Lung (tissue), 12 donors: ENCODE data around the gene CEP95. TPM values are rescaled to one million over a fixed set of nuclear protein-coding genes. Genes with fewer than 3 reads are reported as not detected.

Experiments
- ATAC-seq: fragments of 200-7000 bp; cut with Tn5 transposase; one replicate; pipeline ENCODE4 v1.9.1; 2020; ENCODE audit warnings: moderate number of reproducible peaks; ENCODE audit not compliant: insufficient read depth, low FRiP score
- DNase-seq, 3 donors: peaks; one replicate each; pipeline ENCODE4 v3.0.0-alpha.2; 2013 to 2017
- H3K27ac ChIP-seq, 2 donors: one replicate each; pipeline ENCODE4 v1.5.1; 2013; ENCODE audit warnings: mild to moderate bottlenecking in 2 of 2, moderate library complexity in 2 of 2, control low read depth in 1 of 2, inconsistent platforms in 1 of 2, low read depth in 1 of 2, low read length in 1 of 2
- H3K27me3 ChIP-seq, 3 donors: one replicate each; pipeline ENCODE4 v1.5.1; 2013; ENCODE audit warnings: low read length in 2 of 3; ENCODE audit not compliant: control insufficient read depth in 3 of 3, insufficient read depth in 3 of 3
- H3K36me3 ChIP-seq, 4 donors: one replicate each; pipeline ENCODE4 v1.5.1; 2013; ENCODE audit warnings: low read length in 4 of 4, mild to moderate bottlenecking in 1 of 4, moderate library complexity in 1 of 4; ENCODE audit not compliant: control insufficient read depth in 4 of 4, insufficient read depth in 4 of 4
- H3K4me1 ChIP-seq, 5 donors: one replicate each; pipeline ENCODE4 v1.5.1; 2013; ENCODE audit warnings: low read length in 5 of 5, mild to moderate bottlenecking in 2 of 5, moderate library complexity in 1 of 5; ENCODE audit not compliant: control insufficient read depth in 5 of 5, insufficient read depth in 5 of 5
- H3K4me3 ChIP-seq: one replicate; pipeline ENCODE4 v1.5.1; 2013; ENCODE audit warnings: mild to moderate bottlenecking, control low read depth, moderate library complexity
- H3K9ac ChIP-seq, 2 donors: one replicate each; pipeline ENCODE4 v1.5.1; 2013; ENCODE audit warnings: low read length in 2 of 2, control low read depth in 1 of 2; ENCODE audit not compliant: insufficient read depth in 1 of 2
- H3K9me3 ChIP-seq, 4 donors: one replicate each; pipeline ENCODE4 v1.5.1; 2013; ENCODE audit warnings: low read length in 3 of 4, mild to moderate bottlenecking in 1 of 4, moderate library complexity in 1 of 4; ENCODE audit not compliant: control insufficient read depth in 4 of 4, insufficient read depth in 3 of 4
- CTCF ChIP-seq: IDR thresholded peaks from 2 replicates; pipeline ENCODE4 v1.5.1; 2012; ENCODE audit warnings: mild to moderate bottlenecking; ENCODE audit errors: control extremely low read depth, extremely low read depth
- WGBS, 2 donors: extraction: QIAGEN DNeasy Blood & Tissue Kit; methylation state at CpG; one replicate each; pipeline ENCODE4 v1.1.7; 2013; 5-methylcytosine and 5-hydroxymethylcytosine counted together
- polyA plus RNA-seq, 2 donors: library from polyadenylated mRNA; stranded (reverse); fragments of 200-250 nt; gene quantifications; one replicate each; pipeline ENCODE4 v1.2.1, GENCODE V29; 2013
- total RNA-seq, 2 donors: library from RNA; depleted of rRNA in 1 of 2; stranded (reverse); fragments of >200 nt in 1 of 2; gene quantifications; one replicate each; pipeline ENCODE4 v1.2.1, GENCODE V29; 2014 to 2021
- donor health status: control.
- donor health status: control.
- donor health status: Bipolar disorder and iron deficiency.
- donor health status: healthy.
- donor health status: DM: yes; HTN: yes; CAD: no.

The CEP95 gene
- total and polyA plus RNA-seq, 4 donors = 12.8 to 115 (median 32.7) TPM

- TF ChIP-seq CTCF = no peak
- Histone ChIP-seq H3K4me1 (peaks cover 0 to 3% (median 0%) of the 10 kb centered on the region in 5 donors), H3K4me3 (no peak overlapping the region), H3K27ac (no peak overlapping the region), H3K9ac (no peak overlapping the region), H3K36me3 (peaks cover 0 to 3% (median 0%) of the 10 kb centered on the region in 4 donors), H3K9me3 (peaks cover 0 to 2% (median 0%) of the 10 kb centered on the region in 4 donors), H3K27me3 (no peaks in the 10 kb centered on the region)
- 94% methylated on average over 2 of the region's 2 CpGs for WGBS, 2 donors
- DNase-seq (no peak), ATAC-seq (no peak)
Measured at GRCh38 chr17:64472564-64472963, 34.2 kb upstream of the CEP95 start.

- Histone ChIP-seq H3K4me3 (no peak overlapping the region), H3K36me3 (peaks cover 4 to 13% (median 5%) of the 10 kb centered on the region in 4 donors), H3K9me3 (no peaks in the 10 kb centered on the region), H3K27me3 (no peaks in the 10 kb centered on the region), H3K9ac (no peak overlapping the region), H3K4me1 (peaks cover 0 to 6% (median 0%) of the 10 kb centered on the region in 5 donors), H3K27ac (no peak overlapping the region)
- no peak for ATAC-seq
- TF ChIP-seq CTCF = no peak
- DNase-seq = peak in 1 of 3 donors; percentile 46
- 26 to 33% methylated on average over 1 of the region's 1 CpG for WGBS, 2 donors
Measured at GRCh38 chr17:64477849-64478248, 28.9 kb upstream of the CEP95 start.

- peaks cover 6 to 23% (median 14%) of the 10 kb centered on the region in 4 donors for H3K36me3 ChIP-seq
- 93 to 100% methylated on average over 1 of the region's 1 CpG for WGBS, 2 donors
Measured at GRCh38 chr17:64480951-64481350, 25.8 kb upstream of the CEP95 start.

More at GRCh38 chr17:64480951-64481350, 25.8 kb upstream of the CEP95 start:
- Histone ChIP-seq H3K9ac (no peak overlapping the region), H3K27me3 (no peaks in the 10 kb centered on the region), H3K9me3 (no peaks in the 10 kb centered on the region), H3K27ac (no peak overlapping the region), H3K4me3 (no peak overlapping the region), H3K4me1 (peaks cover 0 to 6% (median 0%) of the 10 kb centered on the region in 5 donors)
- TF ChIP-seq CTCF = no peak
- DNase-seq (no peak), ATAC-seq (no peak)
